GM21825 (cell line): ENCODE measurements around the gene OR51G2.
"Not testable (repeated sequence)": the region's sequence is repeated elsewhere in the genome, so short reads cannot be mapped to it uniquely, and the experiment has no call there.

ENCODE experiments used
- ATAC-seq: cut with Tn5 transposase; IDR thresholded peaks from one replicate; pipeline ENCODE4 v1.9.1; 2021; ENCODE audit warnings: mild to moderate bottlenecking, moderate library complexity; ENCODE audit not compliant: unreplicated experiment

OR51G2 gene, protein sequence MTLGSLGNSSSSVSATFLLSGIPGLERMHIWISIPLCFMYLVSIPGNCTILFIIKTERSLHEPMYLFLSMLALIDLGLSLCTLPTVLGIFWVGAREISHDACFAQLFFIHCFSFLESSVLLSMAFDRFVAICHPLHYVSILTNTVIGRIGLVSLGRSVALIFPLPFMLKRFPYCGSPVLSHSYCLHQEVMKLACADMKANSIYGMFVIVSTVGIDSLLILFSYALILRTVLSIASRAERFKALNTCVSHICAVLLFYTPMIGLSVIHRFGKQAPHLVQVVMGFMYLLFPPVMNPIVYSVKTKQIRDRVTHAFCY

DNA sequence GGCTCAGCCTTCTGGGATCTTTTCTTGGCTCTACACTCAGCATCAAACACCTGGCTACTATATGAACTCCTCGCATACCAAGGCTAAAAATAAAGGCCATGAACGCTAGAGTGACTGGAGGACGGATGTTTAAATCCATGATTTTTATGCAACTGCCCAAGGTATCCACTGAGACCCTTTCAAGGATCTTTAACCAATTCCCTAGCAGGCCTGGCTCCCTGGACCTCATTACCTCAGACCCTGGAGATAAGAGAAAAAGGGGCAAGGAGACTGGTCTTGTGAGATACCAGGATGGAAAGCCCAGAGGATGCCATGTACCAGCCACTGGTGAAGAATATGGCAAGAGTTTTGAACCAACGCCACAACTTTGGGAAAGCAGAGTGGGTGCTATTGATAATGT lies at the start of gene OR51G2:
Gene OR51G2 (minus strand): TSS at position 101 of the 400 bp plus-strand sequence. CDS start 3,687 bp downstream, outside the sequence.
- ATAC-seq: no peak

DNA sequence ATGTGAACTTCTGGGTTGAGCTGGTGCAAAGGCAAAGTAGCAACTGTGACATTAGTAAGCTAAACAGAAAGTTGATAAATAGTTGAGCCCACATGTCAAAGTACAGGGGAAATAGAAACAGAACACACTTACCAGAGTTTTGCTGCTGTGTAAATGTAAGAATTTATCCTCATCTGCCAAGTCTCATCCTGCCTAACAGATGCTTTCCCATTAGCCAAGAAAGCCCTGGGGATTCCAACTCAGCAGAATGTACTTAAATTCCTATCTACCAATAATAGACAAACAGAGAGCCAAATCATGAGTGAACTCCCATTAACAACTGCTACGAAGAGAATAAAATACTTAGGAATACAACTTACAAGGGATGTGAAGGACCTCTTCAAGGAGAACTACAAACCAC lies 43.7 kb upstream of the OR51G2 start:
- no peak for ATAC-seq

DNA sequence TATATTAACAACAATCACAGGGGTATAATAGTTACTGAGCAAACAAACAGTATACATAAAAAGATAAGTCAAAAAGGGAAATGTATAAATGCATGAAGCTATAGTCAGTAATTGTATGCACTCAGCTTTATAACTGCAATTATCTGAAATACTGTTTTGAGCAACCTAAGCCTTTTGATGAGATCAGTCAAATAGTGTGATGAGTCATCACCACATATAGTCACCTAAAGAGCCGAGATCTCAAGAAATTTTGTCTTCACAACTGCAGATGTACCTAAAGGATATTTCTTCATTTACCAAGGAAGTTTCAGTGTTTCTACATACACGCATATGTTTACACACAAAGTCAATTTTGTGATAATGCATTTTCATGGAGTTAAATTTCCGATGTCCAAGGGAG lies 41.7 kb upstream of the OR51G2 start:
- ATAC-seq: no peak

DNA sequence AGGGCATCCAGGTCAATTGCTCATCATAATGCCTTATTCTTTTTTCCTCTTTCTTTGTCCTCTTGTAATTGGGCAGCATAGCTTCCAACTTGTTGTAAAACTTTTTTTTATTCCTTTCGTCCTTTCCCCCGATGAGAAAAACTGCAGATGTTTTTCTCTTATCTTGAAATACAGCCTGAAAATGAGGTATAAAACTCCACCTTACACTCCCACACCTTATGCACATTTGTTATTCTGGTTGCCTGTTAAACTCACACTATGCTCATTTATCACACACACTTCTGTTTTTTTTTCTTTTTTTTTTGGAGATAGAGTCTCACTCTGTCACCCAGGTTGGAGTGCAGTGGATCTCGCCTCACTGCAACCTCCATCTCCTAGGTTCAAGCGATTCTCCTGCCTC lies 38.2 kb upstream of the OR51G2 start:
- ATAC-seq: no peak

DNA sequence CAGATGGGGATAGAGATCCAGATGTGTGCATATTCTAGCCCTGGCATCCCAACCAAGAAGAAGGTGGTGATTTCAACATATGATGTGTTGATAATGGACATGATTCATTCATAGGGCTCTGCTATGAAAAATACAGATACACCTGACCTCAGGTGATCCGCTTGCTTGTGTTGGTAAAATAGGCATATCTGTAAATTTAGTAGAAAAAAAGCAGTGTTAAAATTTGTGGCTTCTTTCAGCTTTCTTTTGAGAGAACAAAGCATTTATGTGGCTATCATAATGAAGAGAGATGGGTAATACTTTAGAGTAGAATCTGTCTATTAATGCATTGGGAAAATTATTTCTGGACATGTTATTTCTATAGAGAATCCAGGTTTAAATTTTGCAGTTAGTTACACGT lies 36.5 kb upstream of the OR51G2 start, which contains the start of gene OR51A2:
Gene OR51A2 (minus strand): TSS at position 101 of the 400 bp plus-strand sequence. CDS start 0 bp downstream, at position 101.
- not testable (repeated sequence) for ATAC-seq

DNA sequence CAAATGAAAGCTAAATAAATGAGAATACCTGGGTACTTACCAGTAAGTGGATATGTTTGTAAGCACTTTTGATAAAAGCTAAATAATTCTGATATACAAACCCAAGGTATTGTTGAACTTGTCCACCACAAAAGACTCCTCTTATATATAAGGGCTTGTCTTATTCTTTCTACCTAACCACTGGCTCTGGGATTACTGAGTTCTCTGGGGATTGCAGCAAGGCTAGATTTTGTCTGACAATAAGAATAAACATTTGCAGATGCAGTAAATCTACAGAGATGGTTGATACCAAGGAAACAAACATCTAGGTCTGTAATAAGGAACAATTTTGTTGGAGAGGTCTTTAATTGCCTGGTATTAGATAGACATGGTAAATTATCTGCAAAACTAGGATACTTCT lies 28.4 kb upstream of the OR51G2 start, which contains the start of gene OR51A4:
Gene OR51A4 (minus strand): TSS at position 101 of the 400 bp plus-strand sequence. CDS start 505 bp downstream, outside the sequence.
- no peak for ATAC-seq

DNA sequence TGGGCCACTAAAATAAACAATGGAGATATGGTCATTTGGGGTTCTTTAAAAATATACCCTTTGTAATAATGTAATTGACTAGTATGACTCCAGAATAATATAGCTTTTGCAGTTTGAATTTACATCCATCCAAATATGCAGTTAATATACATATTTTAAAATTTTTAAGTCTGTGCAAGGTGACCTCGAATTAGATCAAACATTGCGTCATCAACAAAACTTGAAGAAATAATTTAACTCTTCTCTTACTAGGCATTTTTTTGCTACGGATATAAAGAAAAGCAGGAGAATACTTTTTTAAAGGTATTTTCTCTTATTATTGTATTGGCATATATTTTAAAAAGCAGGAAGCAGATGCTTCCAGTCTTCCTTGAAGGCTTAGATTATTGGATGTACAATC lies 17.6 kb upstream of the OR51G2 start:
- no peak for ATAC-seq

DNA sequence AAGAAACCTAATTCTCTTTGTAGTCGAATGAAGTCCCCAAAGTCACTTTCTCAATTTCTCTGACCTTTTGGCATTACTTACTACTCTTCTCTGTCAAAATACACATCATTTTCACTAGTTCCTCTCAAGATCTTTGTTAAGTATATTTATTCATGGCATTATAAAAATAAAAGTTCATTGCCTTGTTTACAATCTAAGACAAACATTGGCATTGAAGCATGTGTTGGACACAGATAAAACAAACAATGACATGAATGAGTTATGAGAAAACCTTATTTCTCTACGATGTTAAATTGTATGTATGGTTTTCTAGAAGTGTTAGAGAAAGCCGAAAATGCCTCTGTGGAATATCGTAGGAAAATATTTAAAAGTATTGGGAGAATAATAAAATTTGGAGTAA lies 13.6 kb upstream of the OR51G2 start:
- no peak for ATAC-seq

DNA sequence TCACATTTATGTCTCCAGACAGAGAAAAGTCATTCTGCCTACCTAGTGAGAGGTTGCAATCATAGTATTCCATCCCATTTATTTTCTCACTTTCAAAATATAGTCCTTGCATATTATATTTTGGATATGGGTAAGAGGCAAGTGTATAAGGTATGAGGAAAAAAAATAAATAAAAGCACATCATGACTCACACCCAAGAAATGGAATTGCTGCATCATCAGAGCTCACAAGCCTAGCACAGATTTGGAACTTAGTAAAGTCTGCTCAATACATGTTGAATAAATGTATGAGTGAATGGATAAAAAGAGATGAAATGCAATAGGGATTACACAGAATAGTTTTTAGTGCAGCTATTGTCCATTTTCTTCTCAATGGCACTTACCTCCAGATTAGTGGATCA lies 7.5 kb upstream of the OR51G2 start:
- no peak for ATAC-seq

DNA sequence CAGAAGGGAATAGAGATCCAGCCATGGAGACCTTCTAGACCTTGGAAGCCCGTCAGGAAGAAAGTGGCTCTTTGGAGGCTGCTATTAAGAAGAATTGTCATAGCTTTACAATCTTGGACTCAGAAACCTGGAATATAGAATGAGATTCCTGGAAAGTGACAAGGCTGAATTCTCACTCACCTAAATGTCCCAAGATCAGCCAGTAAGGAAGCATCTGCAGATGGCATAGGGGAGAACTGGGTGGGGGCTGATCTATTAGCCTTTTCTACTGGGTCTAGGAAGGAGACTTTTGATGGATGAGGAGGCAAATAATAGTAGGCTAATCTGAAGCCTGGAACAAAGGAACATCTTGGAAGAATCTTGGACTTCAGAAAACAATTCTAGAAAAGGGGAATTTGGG lies 5.1 kb upstream of the OR51G2 start, which contains the start of gene OR51G1:
Gene OR51G1 (minus strand): TSS at position 101 of the 400 bp plus-strand sequence. CDS start 0 bp downstream, at position 101.
- no peak for ATAC-seq

DNA sequence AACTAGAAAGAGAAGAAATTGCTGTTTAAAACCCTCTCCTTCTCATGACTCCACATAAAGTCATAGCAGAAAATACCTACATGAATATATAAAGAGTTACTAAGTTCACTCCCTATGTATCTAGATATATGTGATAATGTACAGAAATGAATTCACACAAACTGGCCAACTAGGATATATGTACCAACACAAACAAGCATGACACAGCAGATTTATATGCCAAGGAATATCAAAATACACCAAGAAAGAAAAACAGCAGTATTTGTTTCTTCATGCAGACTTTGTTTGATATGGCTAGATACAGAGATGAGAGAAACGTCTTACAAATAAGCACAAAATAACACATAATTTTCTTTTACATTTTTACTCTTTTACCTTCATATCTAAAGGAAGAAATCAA lies 3.2 kb upstream of the OR51G2 start:
- ATAC-seq: no peak

DNA sequence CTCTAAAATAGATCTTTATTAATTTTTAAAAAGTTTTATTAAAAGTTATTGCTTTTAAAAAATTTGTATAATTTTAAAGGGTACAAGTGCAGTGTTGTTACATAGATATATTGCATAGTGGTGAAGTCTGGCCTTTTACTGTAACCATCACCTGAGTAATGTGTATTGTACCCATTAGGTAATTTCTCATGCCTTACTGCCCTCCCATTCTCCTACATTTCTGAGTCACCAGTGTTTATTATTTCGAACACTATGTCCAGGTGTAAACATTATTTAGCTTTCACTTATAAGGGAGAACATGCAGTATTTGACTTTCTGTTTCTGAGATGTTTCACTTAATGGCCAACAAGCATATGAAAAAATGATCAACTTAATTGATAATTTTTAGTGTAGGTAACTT lies 2.6 kb upstream of the OR51G2 start:
- ATAC-seq: no peak

DNA sequence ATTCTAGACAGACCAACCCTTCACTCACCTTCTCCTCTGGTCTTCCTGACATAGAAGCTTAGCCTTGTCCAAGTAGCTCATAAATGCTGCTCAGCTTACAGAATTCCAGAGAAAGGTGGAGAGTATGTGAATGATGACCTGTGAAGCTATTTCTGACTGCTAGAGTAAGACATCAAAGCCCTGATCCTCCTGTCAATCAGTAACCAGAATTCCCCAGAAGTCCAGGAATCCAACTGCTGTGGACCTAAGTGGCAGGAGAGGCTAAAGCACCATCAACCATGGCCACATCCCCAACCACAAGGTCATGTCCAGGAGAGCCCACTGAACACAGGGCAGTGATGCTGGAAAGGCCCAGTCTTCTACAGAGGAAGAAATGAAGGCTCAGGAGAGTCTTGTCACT lies 2.6 kb downstream of the OR51G2 start:
- no peak for ATAC-seq

DNA sequence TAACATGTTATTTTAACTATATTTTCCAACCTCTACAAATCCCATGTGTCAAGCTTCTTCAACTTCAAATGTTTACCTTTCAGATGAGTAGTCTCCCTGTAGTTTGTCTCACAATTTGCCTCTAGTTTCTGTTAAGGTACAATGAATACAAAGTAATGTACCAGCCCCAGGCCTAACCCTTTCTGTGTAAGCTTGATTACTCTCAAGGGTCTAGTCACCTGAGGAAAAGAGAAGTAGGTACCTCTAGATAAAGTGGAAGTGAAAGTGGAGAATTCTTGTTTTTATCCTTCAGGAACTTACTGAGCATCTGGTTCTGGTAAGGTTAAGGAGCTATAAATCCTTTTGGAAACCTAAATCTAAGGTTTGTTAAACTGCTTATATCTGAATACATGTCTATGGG lies 15.7 kb downstream of the OR51G2 start, which contains the start of gene OR51A7:
Gene OR51A7 (plus strand): TSS at position 300 of the 400 bp plus-strand sequence. CDS start 3,587 bp downstream, outside the sequence.
- no peak for ATAC-seq

DNA sequence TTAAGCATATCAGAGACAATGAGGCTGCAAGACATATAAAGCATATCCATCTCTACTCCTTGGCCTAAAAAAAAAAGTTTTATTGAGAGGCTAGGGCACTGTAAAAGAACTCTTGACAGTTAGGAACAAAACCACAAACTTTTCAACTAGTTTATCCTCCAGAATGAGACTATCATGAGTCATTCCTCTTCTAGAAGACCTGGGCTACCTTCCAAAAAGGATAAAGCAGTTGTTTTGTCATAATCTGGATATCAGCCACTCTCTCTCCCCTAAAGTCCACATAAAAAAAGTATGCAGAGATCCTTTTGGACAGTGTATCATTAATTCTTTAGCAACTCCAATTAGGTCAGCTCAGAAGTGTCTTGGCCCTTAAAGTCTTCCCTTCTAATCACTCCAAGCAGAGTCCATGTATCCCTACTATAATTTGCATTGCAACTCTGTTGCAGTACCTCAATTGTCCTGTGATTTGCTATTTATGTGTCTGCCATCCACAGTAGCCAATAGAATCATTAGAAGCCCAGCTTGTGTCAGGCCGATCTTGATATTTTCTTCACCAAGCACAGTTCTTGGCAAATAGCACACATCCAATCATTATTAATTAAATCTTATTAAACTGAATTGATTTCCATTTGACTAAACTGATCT lies 27.0 kb downstream of the OR51G2 start:
- ATAC-seq: no peak

DNA sequence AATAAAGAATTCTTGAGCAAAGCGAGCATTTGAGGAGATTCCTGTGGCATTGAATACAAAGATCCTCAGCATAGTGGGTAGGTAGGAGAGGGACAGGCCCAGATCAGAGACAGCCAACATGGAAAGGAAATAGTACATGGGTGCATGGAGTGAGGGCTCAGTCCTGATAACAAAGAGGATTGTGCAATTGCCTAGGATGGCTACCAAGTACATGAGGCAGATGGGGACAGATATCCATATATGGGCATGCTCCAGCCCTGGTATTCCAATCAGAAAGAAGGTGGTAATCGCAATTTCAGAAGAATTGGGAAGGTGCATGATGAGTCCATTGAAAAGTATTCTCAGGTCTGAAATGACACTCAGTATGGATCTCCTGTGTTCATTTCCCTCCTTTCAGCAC lies 28.9 kb downstream of the OR51G2 start:
- no peak for ATAC-seq

DNA sequence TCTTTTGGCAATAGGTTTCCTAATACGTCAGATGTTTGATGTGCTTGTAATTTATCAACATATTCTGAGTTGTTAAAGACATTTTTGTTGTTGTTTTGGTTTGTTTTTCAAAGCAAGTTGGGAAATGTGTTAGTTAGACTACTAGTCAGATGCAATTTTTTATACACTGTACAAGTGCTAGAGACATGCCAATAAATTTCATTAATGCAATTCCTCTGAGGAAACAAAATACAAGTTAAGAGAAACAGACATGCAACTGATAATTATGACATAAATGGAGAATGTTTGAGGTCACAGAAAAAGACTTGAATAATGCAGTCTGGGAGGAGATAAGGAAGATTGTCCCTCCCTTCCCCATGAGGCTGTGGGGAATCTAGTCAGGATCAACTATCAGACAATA lies 31.6 kb downstream of the OR51G2 start:
- ATAC-seq: no peak

DNA sequence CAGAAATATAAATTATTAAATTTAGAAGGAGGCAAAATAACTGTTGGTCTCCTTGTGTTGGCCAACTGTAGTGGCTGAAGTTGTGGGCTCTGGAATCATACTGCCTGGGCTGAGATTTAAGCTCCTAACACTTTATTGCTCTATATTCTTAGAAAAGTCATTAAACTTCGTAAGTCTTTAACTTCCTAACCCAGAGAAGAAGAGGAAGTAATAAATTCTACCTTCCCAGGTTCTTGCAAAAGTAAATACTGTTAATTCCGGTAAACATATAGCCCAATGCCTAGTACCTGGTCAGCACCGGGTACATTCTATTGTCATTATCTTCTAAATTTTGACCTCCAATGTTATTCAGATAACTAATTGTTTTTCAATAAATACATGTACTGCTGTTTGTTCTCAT lies 33.0 kb downstream of the OR51G2 start:
- no peak for ATAC-seq

DNA sequence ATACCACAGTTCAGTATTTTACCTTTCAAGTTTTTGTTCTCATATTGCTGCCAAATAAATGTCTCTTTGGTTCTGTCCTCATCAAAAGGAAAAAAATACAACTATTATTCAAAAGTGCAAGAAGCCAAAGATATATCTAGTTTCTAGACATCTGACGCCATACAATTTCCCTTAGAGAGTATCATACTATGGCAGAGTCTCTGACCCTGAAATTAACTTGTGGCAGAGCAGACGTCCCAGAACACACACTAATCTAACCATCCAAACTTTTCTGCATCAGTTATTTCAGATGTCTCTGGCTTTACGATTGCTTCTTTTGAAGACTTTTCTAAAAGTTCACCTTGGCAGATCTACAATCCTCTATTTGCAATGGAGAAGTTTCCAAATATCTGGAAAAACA lies 34.8 kb downstream of the OR51G2 start:
- ATAC-seq: no peak

DNA sequence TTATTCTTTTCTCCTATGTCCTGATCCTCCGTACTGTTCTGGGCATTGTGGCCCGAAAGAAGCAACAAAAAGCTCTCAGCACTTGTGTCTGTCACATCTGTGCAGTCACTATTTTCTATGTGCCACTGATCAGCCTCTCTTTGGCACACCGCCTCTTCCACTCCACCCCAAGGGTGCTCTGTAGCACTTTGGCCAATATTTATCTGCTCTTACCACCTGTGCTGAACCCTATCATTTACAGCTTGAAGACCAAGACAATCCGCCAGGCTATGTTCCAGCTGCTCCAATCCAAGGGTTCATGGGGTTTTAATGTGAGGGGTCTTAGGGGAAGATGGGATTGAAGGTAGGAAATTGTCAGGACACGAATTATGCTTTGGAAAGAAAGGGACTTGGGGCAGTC lies 36.6 kb downstream of the OR51G2 start:
- no peak for ATAC-seq

DNA sequence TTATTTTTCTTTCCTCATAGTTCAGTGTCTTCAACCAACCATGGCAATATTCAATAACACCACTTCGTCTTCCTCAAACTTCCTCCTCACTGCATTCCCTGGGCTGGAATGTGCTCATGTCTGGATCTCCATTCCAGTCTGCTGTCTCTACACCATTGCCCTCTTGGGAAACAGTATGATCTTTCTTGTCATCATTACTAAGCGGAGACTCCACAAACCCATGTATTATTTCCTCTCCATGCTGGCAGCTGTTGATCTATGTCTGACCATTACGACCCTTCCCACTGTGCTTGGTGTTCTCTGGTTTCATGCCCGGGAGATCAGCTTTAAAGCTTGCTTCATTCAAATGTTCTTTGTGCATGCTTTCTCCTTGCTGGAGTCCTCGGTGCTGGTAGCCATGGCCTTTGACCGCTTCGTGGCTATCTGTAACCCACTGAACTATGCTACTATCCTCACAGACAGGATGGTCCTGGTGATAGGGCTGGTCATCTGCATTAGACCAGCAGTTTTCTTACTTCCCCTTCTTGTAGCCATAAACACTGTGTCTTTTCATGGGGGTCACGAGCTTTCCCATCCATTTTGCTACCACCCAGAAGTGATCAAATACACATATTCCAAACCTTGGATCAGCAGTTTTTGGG lies 37.2 kb downstream of the OR51G2 start, which contains the start of gene OR51T1:
Gene OR51T1 (plus strand): TSS at position 41 of the 641 bp plus-strand sequence. CDS start 0 bp downstream, at position 41.
- no peak for ATAC-seq
